Peyer's patch (tissue), 4 donors: ENCODE measurements around the gene CACNA1B. TPM values are rescaled to one million over a fixed set of nuclear protein-coding genes. Genes with fewer than 3 reads are reported as not detected.

Source experiments
- DNase-seq, 3 donors: peaks; one replicate each; pipeline ENCODE4 v3.0.0-alpha.2; 2017 to 2019
- H3K27ac ChIP-seq, 4 donors: fragments of 200-600 bp; sonication (generic); one replicate each; pipeline ENCODE4 v1.5.1; 2016 to 2019
- H3K27me3 ChIP-seq, 2 donors: fragments of 200-600 bp; sonication (generic); one replicate each; pipeline ENCODE4 v1.5.1; 2019
- H3K36me3 ChIP-seq, 3 donors: fragments of 200-600 bp; sonication (generic); one replicate each; pipeline ENCODE4 v1.5.1; 2016 to 2019
- H3K4me1 ChIP-seq, 4 donors: fragments of 200-600 bp; sonication (generic); one replicate each; pipeline ENCODE4 v1.5.1; 2016 to 2019
- H3K4me3 ChIP-seq, 4 donors: fragments of 200-600 bp; sonication (generic); 1 replicate in 3 of 4; 2 replicates in 1 of 4; pipeline ENCODE4 v1.5.1; 2016 to 2019; ENCODE audit warnings: mild to moderate bottlenecking in 1 of 4
- H3K9me3 ChIP-seq, 4 donors: fragments of 200-600 bp; sonication (generic); one replicate each; pipeline ENCODE4 v1.5.1; 2016 to 2019; ENCODE audit warnings: mild to moderate bottlenecking in 1 of 4
- CTCF ChIP-seq, 6 experiments: fragments of 450-650 bp in 4 of 6; fragments of 200-600 bp in 2 of 6; sonication (generic) in 1 of 6; IDR thresholded peaks; one replicate each; pipeline ENCODE4 v1.5.1; 2017 to 2019; ENCODE audit warnings: antibody characterized with exemption in 6 of 6, mild to moderate bottlenecking in 3 of 6, moderate library complexity in 1 of 6
- POLR2A ChIP-seq, 2 donors: fragments of 450-650 bp; IDR thresholded peaks; one replicate each; pipeline ENCODE4 v1.5.1; 2017; ENCODE audit warnings: antibody characterized with exemption in 2 of 2, mild to moderate bottlenecking in 2 of 2, moderate library complexity in 2 of 2
- total RNA-seq, 4 donors: library from RNA; depleted of rRNA; stranded (reverse); fragments of >200 nt; gene quantifications; one replicate each; pipeline ENCODE4 v1.1.0, GENCODE V29; 2016

Gene CACNA1B
- total RNA-seq, 4 donors from 2014 or later: 0.13 to 0.83 (median 0.38) TPM; not detected in 1

GRCh38 chr9:137986268-137987099 is 108.9 kb downstream of the CACNA1B start:
- H3K4me3 ChIP-seq: no peak overlapping the region
- H3K36me3 ChIP-seq: no peaks in the 10 kb centered on the region
- DNase-seq: peak in 2 of 3 donors; percentile 37
- no peaks in the 10 kb centered on the region for H3K27me3 ChIP-seq
- no peaks in the 10 kb centered on the region for H3K9me3 ChIP-seq
- H3K4me1 ChIP-seq: no peaks in the 10 kb centered on the region
- H3K27ac ChIP-seq: no peak overlapping the region
- no peak for TF ChIP-seq POLR2A (IDR thresholded peaks at IDR 0.05)
- no peak for TF ChIP-seq CTCF (IDR thresholded peaks at IDR 0.05)

- no peak overlapping the region for H3K27ac ChIP-seq
- DNase-seq: peak in 1 of 3 donors; percentile 24
- no peaks in the 10 kb centered on the region for H3K36me3 ChIP-seq
- no peak for TF ChIP-seq POLR2A (IDR thresholded peaks at IDR 0.05)
- TF ChIP-seq CTCF (IDR thresholded peaks at IDR 0.05): no peak
- no peak overlapping the region for H3K4me3 ChIP-seq
- no peaks in the 10 kb centered on the region for H3K9me3 ChIP-seq
- H3K27me3 ChIP-seq: no peaks in the 10 kb centered on the region
- H3K4me1 ChIP-seq: no peaks in the 10 kb centered on the region
Observed at GRCh38 chr9:137987244-137988030, 109.9 kb downstream of the CACNA1B start.

GRCh38 chr9:137988051-137988450 is 110.5 kb downstream of the CACNA1B start:
- Histone ChIP-seq H3K27me3 (no peaks in the 10 kb centered on the region), H3K4me3 (no peak overlapping the region), H3K9me3 (no peaks in the 10 kb centered on the region), H3K36me3 (no peaks in the 10 kb centered on the region), H3K4me1 (no peaks in the 10 kb centered on the region), H3K27ac (no peak overlapping the region)
- TF ChIP-seq POLR2A (IDR thresholded peaks at IDR 0.05) (no peak), CTCF (IDR thresholded peaks at IDR 0.05) (no peak)
- DNase-seq: peak in 2 of 3 donors; percentile 23 to 34

GRCh38 chr9:137988701-137989100 is 111.1 kb downstream of the CACNA1B start:
- TF ChIP-seq POLR2A (IDR thresholded peaks at IDR 0.05) (no peak), CTCF (IDR thresholded peaks at IDR 0.05) (no peak)
- no peaks in the 10 kb centered on the region for H3K4me1 ChIP-seq
- no peak overlapping the region for H3K27ac ChIP-seq
- no peak for DNase-seq
- no peaks in the 10 kb centered on the region for H3K27me3 ChIP-seq
- H3K4me3 ChIP-seq: no peak overlapping the region
- H3K9me3 ChIP-seq: no peaks in the 10 kb centered on the region
- H3K36me3 ChIP-seq: no peaks in the 10 kb centered on the region

- H3K4me3 ChIP-seq: no peak overlapping the region
- no peaks in the 10 kb centered on the region for H3K4me1 ChIP-seq
- peak in 1 of 3 donors; percentile 36 for DNase-seq
- H3K27me3 ChIP-seq: no peaks in the 10 kb centered on the region
- H3K27ac ChIP-seq: no peak overlapping the region
- no peak for TF ChIP-seq POLR2A (IDR thresholded peaks at IDR 0.05)
- TF ChIP-seq CTCF (IDR thresholded peaks at IDR 0.05): no peak
- no peaks in the 10 kb centered on the region for H3K9me3 ChIP-seq
- H3K36me3 ChIP-seq: no peaks in the 10 kb centered on the region
Observed at GRCh38 chr9:137989156-137989555, 111.6 kb downstream of the CACNA1B start.
